HG03469 (cell line): Measurements from ENCODE around the gene P3R3URF.

Experiments used
- ATAC-seq: cut with Tn5 transposase; IDR thresholded peaks from one replicate; pipeline ENCODE4 v1.9.1; 2021; ENCODE audit warnings: mild to moderate bottlenecking, moderate library complexity, moderate number of reproducible peaks; ENCODE audit not compliant: unreplicated experiment

P3R3URF gene

DNA sequence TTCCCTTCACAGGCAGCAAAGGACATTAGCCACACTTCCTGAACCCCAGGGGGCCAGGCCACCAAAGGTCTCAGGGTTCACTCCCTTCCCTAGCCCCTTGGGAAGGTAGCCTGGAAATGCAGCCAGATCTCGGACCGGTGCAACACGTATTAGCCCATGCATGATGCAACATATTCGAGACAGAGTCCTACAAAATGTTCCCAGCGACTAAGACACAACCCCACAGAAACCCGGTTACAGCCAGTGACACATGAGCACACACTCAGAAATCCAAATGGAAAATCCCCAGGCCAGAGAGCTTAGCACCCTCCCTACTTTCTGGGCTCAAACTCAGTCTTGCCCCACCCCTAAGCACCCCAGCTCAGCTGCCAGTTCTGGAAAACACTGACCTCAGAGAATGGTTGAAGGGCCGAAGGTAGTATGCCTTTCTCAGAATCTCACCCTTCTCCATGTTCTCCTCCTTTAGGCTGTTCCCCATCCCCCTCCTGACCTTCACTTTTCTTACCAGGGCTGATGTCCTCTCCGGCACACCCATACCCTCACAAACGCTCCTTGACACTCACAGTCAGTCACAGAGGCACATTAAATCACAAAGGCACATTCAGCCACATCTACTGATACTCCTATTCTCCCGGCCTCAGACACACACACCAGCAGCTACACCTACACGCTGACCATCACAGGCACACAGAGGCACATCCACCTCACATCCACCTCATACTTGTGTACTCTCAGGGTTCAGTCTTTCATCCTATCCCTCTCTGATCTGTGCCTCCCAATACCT, 1.6 kb downstream of the P3R3URF start, which contains the start of gene TSPAN1:
Gene TSPAN1, plus strand, starts transcription at position 640 of the 784 bp plus-strand sequence. CDS start 6,021 bp downstream, outside the sequence.
- no peak for ATAC-seq

DNA sequence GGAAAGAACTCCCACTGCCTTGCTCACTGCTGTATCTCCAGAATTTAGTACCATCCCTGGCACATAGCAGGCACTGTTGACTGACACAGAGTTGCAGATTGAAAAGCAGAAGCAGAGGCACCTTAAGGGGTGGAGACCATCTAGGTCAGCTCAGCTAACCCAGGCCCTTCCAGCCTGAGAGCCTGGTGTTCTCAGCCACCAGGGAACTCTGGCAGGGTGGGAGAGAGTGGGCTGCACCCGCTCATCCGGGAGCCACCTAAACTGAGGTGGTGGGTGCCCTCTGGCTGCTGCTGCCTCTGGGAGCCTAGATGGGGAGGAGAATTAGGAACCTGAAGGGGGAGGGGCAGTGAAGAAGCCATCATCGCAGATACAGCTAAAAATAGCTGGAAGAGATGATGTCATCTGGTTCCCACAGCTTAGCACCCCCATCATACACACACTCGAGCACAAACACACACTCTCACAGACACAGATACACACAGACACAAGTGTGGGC, 2.9 kb downstream of the P3R3URF start:
- no peak for ATAC-seq

DNA sequence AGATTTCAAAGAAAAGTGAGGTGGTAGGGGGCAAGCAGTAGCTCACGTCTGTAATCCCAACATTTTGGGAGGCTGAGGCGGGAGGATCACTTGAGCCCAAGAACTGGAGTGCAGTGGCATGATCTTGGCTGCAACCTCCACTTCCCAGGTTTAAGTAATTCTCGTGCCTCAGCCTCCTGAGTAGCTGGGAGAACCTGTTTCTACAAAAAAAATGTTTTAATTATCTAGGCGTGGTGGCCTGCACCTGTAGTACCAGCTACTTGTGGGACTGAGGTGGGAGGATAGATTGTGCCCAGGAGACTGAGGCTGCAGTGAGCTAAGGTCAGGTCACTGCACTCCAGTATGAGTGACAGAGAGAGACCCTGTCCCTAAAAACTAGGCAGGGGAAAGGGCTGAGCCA, 4.0 kb downstream of the P3R3URF start:
- no peak for ATAC-seq

DNA sequence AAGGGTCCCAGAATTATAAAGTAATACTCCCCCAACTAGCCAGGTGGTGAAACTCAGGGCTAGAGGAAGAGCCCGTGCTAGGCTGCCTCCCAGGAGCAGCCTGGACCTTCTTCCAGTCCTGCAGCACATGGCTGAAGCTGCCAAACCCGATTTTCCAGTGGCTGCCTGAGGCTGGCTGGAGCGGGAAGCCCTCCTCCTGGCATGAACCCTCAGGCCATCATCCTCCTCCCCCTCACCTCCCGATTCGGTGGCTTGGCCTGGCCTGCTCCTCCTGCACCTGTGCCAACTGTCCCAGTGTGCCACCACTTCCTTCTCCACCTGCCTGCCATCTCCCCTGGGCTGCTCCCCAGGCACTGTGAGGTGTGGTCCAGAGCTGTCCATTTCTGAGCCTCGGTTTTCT, 4.4 kb downstream of the P3R3URF start:
- no peak for ATAC-seq

DNA sequence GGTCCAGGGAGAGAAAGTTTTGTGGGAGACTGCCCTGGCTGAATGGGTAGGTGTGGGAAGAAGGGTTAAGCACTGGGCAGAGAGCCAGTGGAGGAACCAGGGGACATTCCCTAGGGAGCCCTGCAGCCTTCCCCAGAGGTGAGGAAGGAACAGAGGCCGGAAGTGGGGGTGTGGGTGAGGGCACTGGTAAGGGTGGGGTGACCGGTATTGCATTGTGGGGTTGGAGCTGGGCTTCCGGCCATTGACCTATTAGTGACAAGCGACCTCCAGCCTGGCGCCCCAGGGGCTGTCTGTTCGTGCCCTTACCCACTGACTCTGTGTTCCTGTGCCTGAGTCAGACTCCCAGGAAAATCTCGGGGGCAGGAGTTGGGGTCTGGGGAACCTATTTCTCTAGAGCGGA, 4.9 kb downstream of the P3R3URF start:
- ATAC-seq = no peak

DNA sequence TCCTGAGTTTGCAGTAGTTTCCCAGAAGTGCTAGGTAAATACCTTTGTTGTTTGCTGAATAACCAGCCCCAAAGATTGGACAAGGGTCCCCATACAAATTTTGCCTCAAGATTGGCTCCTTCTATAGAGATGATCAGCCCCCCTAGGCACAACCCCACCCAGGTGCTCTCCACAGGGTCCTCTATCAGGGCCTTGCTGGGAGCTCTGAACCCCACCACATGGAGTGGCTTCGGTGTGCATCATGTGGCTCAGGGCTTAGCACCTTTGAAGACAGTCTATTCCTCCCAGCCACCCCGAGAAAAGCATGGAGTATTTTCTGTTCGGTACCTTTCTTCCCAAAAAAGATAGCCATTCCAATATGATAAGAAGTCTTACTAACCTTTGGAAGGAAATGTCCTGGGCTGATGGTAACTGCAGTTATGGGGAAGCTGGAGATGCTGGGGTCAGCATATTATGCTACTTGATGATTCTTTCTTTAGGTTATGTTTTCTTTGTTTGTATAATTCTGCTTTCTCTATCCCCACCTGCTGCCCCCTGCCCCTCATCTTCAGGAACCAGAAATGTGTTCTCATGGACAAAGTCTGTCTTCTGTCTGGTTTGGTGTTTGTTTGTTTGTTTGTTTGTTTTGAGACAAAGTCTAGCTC, 6.4 kb downstream of the P3R3URF start:
- no peak for ATAC-seq

DNA sequence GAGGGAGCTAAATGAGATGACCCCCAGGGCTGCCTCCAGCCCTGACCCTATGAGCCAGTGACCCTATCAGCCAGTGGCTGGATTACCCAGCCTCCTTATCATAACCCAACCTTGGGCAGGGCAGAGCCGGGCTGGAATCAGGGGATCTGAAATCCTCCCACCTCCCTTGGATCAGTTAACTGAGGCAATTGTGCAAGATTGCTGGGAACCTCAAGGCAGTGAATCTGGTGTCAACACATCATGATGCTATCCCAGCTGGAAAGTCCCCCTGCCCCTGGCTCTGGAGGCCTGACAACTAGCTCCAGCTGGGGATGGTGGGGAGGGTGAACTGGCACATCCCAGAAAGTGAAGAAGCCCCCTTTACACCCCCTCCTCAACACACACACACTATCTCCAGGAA, 7.8 kb downstream of the P3R3URF start:
- ATAC-seq = no peak

DNA sequence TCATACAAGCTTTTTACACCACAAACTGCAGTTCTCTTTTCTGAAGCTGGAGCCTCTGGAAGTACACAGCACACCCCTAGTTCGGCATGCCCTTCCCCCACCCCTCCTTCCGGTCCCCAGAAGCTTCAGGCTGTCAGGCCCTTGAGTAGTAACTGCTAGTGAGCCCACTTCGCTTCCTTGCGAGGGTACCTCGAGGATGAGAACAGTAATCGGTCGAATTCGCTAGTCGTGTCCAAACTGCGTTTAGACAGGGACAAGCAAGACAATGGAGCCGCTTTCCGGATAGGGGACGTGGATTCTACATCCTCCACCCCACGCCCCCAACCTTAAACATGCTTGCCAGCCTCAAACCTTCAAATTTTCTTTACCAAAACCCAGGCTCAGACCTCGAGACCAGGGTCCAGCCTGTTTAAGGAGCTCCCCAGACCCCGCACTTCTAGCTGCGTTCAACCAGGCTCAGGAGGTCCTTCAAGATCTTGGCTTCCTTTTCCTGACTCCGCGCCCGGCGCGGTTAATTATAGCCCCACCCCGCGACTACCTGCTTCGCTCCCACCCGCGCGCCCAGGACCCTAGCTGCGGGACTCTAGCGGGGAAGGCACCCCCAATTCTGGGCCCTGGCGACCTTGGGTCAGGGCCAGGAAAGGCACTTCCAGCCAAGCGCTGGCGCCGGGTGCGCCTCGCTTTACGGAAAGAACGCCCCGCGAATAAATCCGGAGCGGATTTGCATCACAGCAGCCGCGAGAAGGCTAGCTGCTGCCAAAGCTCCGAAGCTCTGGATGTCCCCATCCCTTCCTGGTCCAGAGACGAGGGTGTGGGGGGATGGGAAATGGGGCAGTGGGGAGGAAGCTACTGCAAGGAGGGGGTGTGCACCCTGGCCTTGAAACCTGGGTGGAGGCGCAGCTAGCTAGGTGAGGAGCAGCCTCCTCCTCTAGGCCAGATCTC, 9.5 kb downstream of the P3R3URF start:
- no peak for ATAC-seq

DNA sequence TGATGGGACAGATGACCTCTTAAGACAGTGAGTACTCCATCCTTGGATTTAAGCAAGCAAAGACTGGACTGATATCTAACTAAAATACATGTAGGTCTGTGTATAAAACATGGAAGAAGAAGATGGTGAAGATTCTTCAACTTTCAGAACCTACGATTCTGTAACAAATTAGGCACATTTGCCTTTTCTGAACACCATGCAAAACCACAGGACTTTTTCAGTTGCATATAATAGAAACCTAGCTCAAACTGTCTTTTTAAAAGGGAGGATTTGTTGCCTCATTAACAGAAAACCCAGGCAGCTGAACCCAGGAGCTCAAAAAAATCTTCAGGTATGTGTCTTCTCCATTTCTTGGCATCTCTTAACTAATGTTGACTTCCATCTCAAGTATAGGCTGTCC, 16.1 kb downstream of the P3R3URF start:
- ATAC-seq = no peak

DNA sequence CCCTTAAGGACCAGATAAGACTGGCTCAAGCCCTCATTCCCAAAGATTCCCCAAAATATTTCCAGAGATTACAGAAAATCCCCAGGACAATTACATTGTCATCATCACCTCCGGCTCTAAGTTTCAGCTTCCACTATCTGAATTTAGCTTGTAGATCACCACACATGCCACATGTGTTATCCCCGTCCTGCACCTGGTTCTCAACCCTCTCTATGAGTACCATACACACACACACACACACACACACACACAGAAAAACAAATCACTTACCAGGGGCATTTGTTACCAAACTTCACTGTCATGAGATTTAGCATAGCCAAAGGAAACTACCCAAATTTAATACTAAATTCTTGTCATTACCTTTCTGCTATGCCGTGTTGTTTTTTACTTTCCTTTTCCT, 16.8 kb downstream of the P3R3URF start:
- ATAC-seq = no peak

DNA sequence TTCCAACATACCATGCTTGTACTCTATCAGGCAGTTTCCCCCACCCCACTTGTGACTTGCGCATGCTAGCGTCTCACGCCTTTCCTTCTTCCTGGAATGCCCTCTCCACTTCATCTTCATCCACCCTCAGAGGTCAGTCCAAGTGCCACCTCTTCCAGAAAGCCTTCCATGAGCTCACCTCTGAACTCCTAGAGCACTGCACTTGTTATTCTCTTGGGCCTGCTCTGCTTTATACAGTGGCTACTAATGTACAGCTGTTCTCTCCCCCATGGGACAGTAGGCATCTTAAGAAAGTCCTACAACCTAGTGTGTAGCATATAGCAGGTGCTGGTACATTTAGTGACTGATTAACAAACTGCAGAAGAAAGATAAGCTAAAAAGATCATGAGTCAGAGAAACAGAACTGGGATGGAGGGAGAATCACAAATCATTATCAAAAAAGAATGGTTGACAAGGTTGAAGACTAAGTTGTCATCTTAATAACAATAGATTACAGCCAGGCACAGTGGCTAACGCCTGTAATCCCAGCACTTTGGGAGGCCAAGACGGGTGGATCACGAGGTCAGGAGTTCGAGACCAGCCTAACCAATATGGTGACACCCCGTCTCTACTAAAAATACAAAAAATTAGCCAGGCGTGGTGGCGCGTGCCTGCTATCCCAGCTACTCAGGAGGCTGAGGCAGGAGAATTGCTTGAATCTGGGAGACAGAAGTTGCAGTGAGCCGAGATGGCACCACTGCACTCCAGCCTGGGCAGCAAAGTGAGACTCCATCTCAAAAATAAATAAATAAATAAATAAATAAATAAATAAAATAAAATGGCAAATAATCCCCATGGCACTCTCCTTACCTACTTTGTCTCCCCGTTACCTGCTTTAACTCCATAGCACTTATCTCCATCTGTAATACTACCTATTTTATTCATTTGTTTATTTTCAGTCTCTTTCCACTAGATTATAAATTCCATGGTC, 17.7 kb downstream of the P3R3URF start:
- ATAC-seq = no peak

DNA sequence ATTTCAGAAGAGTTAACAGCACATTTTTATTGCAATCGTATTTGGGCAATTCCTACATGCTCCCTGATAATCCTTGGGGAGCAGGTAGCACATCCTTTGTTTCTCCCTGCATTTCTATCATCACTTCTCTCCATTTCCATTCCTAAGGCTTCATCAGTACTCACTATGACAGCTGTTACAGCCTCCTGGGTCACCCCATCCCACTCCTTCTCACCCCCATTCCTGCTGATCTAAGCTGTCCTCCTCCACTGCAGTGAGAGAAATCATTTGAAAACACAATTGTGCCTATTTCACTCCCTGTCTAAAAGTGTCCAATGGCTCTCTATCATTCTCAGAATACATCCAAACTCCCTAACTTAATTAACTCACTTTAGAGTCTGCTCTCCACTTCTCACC, 18.4 kb downstream of the P3R3URF start:
- ATAC-seq = no peak

DNA sequence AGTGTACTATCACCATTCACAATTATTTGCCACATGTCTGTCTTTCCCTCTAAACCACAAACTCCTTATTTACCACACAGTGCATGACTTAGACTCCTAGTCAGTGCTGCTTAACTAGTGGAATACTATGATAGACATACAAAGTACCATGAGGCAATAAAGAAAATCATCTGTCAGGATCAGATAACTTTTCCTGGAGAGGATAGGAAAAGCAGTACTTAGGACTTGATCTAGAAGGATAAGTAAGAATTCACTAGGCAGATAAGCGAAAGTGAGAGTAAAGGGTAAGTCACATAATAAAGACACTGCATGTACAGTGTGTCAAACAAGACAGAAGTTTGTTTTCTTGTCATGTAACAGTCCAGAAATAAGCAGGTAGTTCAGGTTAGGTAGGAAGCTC, 22.6 kb downstream of the P3R3URF start:
- no peak for ATAC-seq

DNA sequence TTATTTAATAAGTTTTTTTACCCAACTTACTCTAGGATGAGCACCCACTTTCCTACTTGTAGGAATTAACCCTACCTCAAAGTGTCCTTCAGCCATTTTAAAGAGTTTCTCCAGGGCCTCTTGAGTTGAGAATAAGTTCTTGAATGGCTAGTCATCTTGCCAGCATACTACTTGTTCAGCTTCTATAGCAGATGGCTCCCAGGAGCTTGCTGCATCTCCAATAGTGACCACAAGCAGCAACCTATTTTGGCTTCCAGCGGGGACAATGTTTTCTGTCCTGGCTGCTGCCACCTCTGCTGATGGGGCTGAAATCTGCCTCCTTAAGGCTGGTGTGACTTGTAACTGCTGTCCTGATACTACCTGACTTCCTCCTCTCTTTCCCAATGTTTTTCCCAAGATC, 23.1 kb downstream of the P3R3URF start:
- ATAC-seq = no peak

DNA sequence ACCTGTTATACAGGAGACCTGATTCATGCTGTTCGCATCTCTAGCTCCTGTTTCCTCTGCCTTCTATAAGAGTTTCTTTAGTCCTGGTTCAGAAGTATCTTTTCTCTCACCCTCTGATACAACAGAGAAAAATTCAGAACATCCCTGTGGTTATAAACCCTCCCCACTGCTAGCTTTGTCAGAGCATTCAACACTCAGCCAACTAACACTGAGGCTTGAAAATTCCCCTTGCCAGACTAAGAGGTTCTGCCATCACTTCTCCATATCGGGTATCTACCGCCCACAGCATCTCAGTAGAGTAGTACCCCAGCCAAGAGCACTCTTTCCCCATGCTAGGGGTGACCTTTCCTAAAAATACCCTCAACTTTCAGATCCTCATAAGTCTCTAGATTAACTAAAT, 24.3 kb downstream of the P3R3URF start:
- no peak for ATAC-seq

DNA sequence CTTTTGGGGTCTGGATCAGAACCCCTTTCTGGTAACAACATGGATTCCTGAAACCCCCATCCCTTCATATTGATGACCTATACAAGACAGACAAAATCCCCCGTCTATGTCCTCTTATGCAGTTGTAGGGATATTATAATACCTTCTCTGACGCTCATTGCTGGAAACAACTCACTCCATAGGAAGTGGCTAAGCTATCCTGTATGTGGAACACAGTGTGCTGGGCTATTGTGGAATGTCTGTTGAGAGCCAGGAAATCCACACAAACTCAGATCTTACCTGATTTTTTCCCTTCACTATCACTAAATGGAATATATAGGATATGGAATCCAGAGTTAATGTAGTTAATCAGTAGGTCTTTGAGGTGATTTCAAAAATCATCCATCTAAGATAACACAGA, 26.2 kb downstream of the P3R3URF start:
- no peak for ATAC-seq

DNA sequence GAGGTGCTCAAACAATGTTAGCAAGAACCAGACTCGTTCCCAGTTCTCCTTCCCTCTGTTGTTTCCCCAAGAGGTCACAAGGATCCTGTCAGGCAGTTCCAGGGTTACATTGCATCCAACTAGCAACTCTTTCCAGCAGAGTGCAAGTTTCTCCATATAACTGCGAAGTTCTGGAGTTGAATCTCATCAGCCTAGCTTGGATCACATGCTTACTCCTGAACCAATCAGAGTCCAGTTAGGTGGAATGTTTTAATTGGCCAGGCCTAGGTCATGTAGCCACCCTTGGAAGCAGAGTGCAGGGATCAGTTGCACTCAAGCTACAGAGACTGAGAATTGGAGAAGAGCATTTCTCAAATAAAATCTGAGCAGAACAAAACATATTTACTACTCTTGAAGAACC, 28.0 kb downstream of the P3R3URF start:
- ATAC-seq = no peak

DNA sequence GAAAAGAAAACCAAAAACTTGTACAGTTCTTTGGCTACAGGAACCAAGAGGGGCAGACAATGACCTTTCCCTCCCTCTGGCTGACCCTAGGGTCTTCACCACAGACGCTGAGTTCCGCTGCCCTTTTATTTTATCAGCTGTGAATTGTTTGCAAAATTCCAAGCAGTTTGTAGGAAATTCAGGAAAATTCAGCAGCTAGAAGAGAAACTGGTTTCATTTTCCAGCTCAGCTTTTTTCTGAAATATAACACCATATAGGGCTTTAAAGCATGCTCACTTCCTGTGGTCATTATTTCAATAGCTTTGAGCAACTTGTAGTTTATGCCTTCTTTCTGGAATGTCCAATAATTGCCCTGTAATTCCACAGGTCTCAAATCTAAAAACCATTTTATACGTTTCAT, 38.4 kb downstream of the P3R3URF start:
- ATAC-seq = no peak

DNA sequence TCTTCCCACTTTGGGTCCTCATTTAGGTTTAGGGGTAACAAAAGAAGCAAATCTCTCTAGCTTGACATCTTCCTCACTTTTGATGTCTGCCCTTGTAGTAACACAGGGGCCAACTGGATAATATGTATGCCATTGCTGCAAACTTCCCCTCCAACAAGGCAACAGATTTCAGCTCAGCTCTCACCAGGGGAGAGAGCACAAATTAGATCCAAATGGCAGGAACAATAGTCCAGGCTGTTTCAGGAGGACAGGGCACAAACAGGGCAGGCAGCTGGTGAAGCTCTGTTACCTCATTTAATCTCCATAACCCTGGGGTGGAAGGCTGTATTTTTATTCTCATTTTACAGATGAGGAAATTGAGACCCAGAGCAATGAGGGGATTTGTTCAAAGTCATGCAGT, 39.6 kb downstream of the P3R3URF start:
- ATAC-seq = no peak

DNA sequence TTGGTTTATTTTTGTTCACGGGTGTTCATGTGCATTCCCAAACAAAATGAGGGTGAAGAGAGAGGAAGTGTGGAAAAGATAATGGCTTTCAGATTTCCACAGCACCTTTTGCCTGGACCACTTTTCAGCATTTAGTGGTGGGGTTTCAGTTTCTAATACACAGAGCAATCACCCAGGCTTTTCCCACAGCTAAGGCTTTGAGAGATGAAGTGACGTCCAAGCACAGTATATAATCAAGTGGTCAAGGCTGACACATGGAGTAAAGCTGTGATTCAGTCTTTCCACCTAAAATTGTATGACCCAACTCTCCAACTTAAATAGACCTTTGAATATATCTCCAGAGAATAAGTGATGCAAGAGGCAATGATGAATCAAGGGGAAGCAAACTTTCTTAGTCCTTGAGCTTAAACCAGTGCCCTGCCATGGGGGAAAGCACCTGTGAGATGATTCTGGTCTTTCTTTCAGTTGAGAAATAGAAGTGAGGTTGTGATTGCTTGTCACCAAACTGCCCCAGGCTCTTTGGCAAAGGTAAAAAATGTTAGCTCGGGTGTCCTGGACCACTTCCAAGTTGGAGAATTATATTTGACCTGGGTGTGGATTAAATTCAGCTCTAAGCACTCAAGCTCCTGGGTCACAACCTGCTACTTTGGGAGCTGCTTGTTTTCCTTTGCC, 41.5 kb downstream of the P3R3URF start:
- no peak for ATAC-seq
